Measurements from ENCODE around the gene PKNOX2.

Gene PKNOX2

DNA sequence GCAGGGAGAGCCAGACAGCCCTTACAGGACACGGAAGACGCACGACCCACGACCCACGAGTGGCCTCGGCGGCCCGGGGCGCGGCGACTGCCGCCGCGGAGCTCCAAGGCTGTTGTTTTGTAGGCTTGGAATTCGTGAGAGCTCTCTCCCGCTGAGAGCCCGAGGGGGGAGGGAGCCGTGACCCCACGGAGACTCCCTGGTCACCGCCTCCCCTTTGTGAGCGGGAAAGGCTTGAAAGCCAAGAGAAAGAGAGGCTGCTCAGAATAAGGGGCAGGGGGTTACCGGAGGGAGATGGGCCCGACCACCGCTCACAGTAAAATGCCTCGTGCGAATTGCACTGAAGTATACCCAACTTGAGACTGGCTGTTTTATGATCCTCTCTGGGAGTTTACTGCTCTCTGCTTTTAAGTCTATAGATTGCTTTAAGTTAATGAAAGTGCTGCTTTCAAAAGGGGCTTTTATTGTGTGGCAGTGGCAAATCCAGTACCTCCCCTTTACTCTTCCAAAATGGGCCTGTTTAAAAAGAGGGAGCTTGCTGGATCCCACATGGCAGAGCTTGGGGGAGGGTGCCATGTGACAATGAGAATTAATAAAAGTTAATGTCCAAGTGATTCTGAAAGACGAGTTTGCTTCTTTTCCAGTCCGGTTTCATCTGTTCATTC lies 2.9 kb downstream of the PKNOX2 start:
- TF ChIP-seq, protein P1, sequence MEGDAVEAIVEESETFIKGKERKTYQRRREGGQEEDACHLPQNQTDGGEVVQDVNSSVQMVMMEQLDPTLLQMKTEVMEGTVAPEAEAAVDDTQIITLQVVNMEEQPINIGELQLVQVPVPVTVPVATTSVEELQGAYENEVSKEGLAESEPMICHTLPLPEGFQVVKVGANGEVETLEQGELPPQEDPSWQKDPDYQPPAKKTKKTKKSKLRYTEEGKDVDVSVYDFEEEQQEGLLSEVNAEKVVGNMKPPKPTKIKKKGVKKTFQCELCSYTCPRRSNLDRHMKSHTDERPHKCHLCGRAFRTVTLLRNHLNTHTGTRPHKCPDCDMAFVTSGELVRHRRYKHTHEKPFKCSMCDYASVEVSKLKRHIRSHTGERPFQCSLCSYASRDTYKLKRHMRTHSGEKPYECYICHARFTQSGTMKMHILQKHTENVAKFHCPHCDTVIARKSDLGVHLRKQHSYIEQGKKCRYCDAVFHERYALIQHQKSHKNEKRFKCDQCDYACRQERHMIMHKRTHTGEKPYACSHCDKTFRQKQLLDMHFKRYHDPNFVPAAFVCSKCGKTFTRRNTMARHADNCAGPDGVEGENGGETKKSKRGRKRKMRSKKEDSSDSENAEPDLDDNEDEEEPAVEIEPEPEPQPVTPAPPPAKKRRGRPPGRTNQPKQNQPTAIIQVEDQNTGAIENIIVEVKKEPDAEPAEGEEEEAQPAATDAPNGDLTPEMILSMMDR (IDR thresholded peaks at IDR 0.05; ENCODE audit: insufficient read depth, low read length, poor library complexity, severe bottlenecking), result no peak
- H3K36me3 ChIP-seq (ENCODE audit: control insufficient read depth, insufficient read depth, low read length), result no peaks in the 10 kb centered on the region
- H3K4me3 ChIP-seq (replicated peaks; ENCODE audit: low read depth, low read length), result no peak overlapping the region
- no peak for DNase-seq (ENCODE audit: extremely low read depth, insufficient read length)
- H3K27me3 ChIP-seq (replicated peaks; ENCODE audit: control insufficient read depth, insufficient read depth, low read length), result peaks cover 3% of the 10 kb centered on the region

DNA sequence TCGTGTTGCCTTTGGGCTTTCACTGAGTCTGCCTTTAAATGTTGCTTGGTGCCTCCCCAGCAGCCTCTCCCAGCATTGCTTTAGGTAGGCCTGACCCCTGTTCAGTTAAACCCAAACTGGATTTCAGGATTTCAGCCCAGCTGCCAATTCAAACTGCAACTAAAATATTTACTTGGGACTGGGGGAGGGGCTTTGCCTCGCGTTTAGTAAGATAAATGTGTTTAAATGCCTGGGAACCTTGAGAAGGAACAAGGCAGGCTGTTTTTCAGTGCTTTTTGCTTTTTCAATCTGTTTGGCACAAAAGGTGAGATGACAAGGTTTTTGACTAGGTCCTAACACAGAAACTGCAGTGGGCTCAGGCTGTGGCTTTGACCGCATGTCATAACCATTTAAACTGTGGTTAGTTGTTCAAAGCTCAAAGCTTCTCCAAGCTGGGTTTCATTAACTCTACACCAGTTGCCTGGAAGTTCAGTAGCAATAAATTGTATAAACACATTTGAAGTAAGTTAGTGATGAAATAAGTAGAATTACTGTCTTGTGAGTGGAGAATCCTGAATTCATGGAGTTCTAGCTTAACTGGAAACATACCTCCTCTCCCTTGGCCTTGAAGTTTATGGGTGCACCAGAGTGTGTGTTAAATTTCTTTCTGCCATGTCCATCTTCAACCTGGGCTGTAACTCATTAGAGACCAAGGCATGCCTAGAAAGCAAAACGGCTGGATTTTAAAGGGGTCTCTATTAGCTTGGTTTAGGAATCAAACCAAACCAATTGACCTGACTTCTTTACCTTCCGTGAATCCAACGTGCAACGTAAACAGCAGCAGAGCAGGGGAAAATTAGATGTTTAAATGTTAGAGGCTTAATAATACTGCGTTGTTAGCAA lies 3.6 kb downstream of the PKNOX2 start:
- DNase-seq (ENCODE audit: extremely low read depth, insufficient read length), result no peak
- H3K27me3 ChIP-seq (replicated peaks; ENCODE audit: control insufficient read depth, insufficient read depth, low read length), result peaks cover 2% of the 10 kb centered on the region
- TF ChIP-seq, protein P1 (IDR thresholded peaks at IDR 0.05; ENCODE audit: insufficient read depth, low read length, poor library complexity, severe bottlenecking), result no peak
- no peak overlapping the region for H3K4me3 ChIP-seq (replicated peaks; ENCODE audit: low read depth, low read length)
- H3K36me3 ChIP-seq (ENCODE audit: control insufficient read depth, insufficient read depth, low read length), result no peaks in the 10 kb centered on the region

- peaks cover 2% of the 10 kb centered on the region for H3K27me3 ChIP-seq (replicated peaks; ENCODE audit: control insufficient read depth, insufficient read depth, low read length)
Measured at GRCh38 chr11:125168918-125169456, 4.4 kb downstream of the PKNOX2 start.

GRCh38 chr11:125170001-125170509 lies 5.5 kb downstream of the PKNOX2 start:
- H3K4me3 ChIP-seq (replicated peaks; ENCODE audit: low read depth, low read length), result no peak overlapping the region
- no peak for DNase-seq (ENCODE audit: extremely low read depth, insufficient read length)

More at GRCh38 chr11:125168918-125169456, 4.4 kb downstream of the PKNOX2 start:
- TF ChIP-seq, protein P1 (IDR thresholded peaks at IDR 0.05; ENCODE audit: insufficient read depth, low read length, poor library complexity, severe bottlenecking), result no peak
- Histone ChIP-seq H3K36me3 (ENCODE audit: control insufficient read depth, insufficient read depth, low read length) (no peaks in the 10 kb centered on the region), H3K4me3 (replicated peaks; ENCODE audit: low read depth, low read length) (no peak overlapping the region)
- no peak for DNase-seq (ENCODE audit: extremely low read depth, insufficient read length)

GRCh38 chr11:125170510-125171031 lies 6.0 kb downstream of the PKNOX2 start:
- no peaks in the 10 kb centered on the region for H3K36me3 ChIP-seq (ENCODE audit: control insufficient read depth, insufficient read depth, low read length)
- no peak for DNase-seq (ENCODE audit: extremely low read depth, insufficient read length)
- H3K4me3 ChIP-seq (replicated peaks; ENCODE audit: low read depth, low read length), result no peak overlapping the region
- H3K27me3 ChIP-seq (replicated peaks; ENCODE audit: control insufficient read depth, insufficient read depth, low read length), result peaks cover 2% of the 10 kb centered on the region
- TF ChIP-seq, protein P1 (IDR thresholded peaks at IDR 0.05; ENCODE audit: insufficient read depth, low read length, poor library complexity, severe bottlenecking), result no peak

More at GRCh38 chr11:125170001-125170509, 5.5 kb downstream of the PKNOX2 start:
- TF ChIP-seq, protein P1 (IDR thresholded peaks at IDR 0.05; ENCODE audit: insufficient read depth, low read length, poor library complexity, severe bottlenecking), result no peak
- Histone ChIP-seq H3K27me3 (replicated peaks; ENCODE audit: control insufficient read depth, insufficient read depth, low read length) (peaks cover 2% of the 10 kb centered on the region), H3K36me3 (ENCODE audit: control insufficient read depth, insufficient read depth, low read length) (no peaks in the 10 kb centered on the region)
